HG02571 (cell line): ENCODE data around the gene PELI3.
"Not testable (repeated sequence)": the region's sequence is repeated elsewhere in the genome, so short reads cannot be mapped to it uniquely, and the experiment has no call there.

ENCODE experiments used
- ATAC-seq: cut with Tn5 transposase; IDR thresholded peaks from one replicate; pipeline ENCODE4 v1.9.1; 2021; ENCODE audit warnings: mild to moderate bottlenecking, moderate library complexity; ENCODE audit not compliant: unreplicated experiment

Gene PELI3

GRCh38 chr11:66447012-66447411, 19.7 kb upstream of the PELI3 start:
- ATAC-seq, result no peak

GRCh38 chr11:66448523-66448922, 18.2 kb upstream of the PELI3 start:
- no peak for ATAC-seq

DNA sequence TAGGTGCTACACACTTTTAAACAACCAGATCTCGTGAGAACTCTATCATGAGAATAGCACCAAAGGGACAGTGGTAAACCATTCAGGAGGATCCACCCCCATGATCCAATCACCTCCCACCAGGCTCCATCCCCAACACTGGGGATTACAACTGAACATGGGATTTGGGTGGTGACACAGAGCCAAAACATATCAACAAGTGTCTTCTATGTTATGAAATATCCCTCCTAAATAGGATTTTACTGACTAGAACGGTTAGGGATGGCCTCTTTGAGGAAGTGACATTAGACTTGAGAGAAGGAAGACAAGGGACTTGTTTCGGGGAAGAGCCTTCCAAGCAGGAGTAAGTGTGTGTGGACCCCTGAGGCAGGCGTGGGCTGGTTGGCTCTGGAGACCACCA, 16.1 kb upstream of the PELI3 start:
- ATAC-seq, result no peak

- ATAC-seq, result no peak
These were observed 15.0 kb upstream of the PELI3 start for GRCh38 chr11:66451663-66452062.

GRCh38 chr11:66454247-66454646, 12.5 kb upstream of the PELI3 start:
- ATAC-seq, result no peak

- no peak for ATAC-seq
These were observed 11.9 kb upstream of the PELI3 start for GRCh38 chr11:66454828-66455227.

- no peak for ATAC-seq
These were observed 8.9 kb upstream of the PELI3 start for GRCh38 chr11:66457826-66458225.

GRCh38 chr11:66459138-66459778, 7.4 kb upstream of the PELI3 start:
- no peak for ATAC-seq

GRCh38 chr11:66462010-66462409, 4.7 kb upstream of the PELI3 start:
- ATAC-seq, result no peak

- no peak for ATAC-seq
These were observed 3.8 kb upstream of the PELI3 start for GRCh38 chr11:66462911-66463310.

DNA sequence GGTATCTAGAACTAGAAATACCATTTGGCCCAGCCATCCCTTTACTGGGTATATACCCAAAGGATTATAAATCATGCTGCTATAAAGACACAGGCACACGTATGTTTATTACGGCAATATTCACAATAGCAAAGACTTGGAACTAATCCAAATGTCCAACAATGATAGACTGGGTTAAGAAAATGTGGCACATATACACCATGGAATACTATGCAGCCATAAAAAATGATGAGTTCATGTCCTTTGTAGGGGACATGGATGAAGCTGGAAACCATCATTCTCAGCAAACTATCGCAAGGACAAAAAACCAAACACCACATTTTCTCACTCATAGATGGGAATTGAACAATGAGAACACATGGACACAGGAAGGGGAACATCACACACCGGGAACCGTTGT, 2.6 kb upstream of the PELI3 start:
- not testable (repeated sequence) for ATAC-seq

- no peak for ATAC-seq
These were observed 1.8 kb upstream of the PELI3 start for GRCh38 chr11:66464916-66465315.

DNA sequence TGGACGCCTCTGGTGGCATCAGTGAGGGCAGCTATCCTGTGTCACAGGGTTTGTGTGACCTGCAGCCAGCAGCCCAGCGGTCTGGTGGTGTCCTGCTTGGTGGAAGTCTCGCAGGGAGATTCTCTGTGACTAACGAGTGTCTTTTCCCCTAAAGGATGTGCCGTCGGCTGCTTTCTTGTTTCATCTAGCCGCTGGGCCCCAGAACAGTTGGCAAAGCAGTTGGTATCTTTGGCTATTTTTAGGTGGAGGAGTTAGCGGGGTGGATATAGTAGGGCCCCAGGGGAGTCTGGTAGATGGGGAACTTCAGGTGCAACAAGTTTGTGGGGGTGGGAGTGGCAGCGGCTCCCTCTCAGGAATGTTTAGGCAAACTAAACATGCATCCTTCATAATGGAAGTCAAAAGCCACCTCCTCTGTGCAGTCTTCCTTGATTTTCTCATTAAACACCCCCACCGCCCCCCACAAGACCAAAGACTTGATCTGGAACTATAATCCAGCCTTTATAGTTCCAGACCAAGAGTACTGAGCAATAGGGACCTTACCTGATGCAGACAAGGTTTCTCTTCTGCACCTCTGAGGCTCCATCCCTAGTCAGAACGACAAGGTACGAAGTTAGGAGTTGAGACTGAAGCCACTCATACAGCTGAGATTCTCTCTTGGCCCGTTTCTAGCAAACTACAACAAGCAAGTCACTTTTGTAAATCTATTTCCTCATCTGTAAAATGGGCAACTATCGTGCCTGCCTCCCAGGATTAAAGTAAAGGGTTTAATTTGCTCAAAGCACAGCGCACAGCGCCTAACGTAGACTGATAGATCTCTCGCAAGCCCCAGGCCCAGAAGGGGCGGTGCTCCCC, 1.1 kb upstream of the PELI3 start:
- ATAC-seq, result no peak

GRCh38 chr11:66467034-66467659, 442 bp downstream of the PELI3 start:
- ATAC-seq, result peak; percentile 18

DNA sequence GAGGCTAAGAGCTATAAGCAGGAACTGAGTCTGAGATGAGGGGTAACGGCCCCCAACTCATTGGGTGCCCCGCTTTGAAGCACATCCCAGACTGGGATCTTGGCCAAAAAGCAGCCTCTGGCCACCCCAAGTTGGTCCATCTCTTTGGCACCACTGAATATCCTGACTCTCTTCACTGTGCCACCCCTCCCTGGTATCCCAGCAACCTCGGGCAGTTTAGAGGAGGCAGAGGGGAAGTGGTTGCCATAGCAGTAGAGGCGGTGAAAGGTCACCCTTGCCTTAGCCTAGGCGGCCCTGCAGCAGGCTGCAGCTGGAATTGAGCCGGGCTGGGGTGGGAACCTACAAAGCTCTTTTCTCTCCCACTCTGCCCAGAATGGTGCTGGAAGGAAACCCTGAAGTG, 1.1 kb downstream of the PELI3 start:
- ATAC-seq, result no peak

GRCh38 chr11:66468691-66469090, 2.0 kb downstream of the PELI3 start:
- ATAC-seq, result no peak

GRCh38 chr11:66469441-66469840, 2.7 kb downstream of the PELI3 start:
- no peak for ATAC-seq

- no peak for ATAC-seq
These were observed 3.3 kb downstream of the PELI3 start for GRCh38 chr11:66470015-66470414.

DNA sequence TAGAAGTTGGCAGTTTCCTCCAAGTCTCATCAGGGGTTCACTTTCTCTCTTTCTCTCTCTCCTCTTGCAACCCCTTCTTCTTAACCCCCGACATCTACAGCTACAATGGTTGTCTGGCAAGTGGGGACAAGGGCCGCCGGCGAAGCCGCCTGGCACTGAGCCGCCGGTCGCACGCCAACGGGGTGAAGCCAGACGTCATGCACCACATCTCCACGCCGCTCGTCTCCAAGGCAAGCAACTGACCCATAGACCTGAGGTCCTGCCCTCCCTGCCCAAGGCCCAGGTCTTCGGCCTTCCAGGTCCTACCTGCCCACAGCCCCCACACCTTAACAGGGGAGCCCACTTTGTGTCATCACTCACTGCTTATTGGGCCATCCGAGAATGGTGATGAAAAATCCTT, 4.4 kb downstream of the PELI3 start:
- no peak for ATAC-seq

- no peak for ATAC-seq
These were observed 5.3 kb downstream of the PELI3 start for GRCh38 chr11:66472054-66472453.

DNA sequence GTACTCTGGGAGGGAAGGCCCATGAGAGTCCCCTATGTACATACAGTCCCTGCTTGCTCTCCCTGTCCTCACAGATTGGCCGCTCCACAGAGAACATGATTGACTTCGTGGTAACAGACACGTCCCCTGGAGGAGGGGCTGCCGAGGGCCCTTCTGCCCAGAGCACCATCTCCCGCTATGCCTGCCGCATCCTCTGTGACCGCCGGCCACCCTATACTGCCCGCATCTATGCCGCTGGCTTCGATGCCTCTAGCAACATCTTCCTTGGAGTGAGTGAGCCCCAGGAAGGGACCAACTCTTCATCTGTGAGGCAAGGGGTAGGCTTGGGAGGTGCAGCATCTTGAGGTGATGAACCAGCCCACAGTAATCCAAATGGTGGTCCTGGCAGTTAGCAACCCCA, 6.5 kb downstream of the PELI3 start:
- ATAC-seq, result no peak
